Measurements from ENCODE around the gene KCNN4. TPM values are rescaled to one million over a fixed set of nuclear protein-coding genes. Genes with fewer than 3 reads are reported as not detected.
"Not testable (repeated sequence)": the region's sequence is repeated elsewhere in the genome, so short reads cannot be mapped to it uniquely, and the experiment has no call there.

The KCNN4 gene
- total RNA-seq, 1 donor = 7.2 TPM

GRCh38 chr19:43767818-43768217 lies 13.0 kb downstream of the KCNN4 start:
- H3K27ac ChIP-seq (ENCODE audit: low read depth, low read length) = no peak overlapping the region

GRCh38 chr19:43767316-43767715 lies 13.5 kb downstream of the KCNN4 start:
- Histone ChIP-seq H3K4me3 (ENCODE audit: insufficient read depth, low read length) (no peak overlapping the region), H3K27me3 (ENCODE audit: insufficient read depth, low read length) (no peaks in the 10 kb centered on the region), H3K9me3 (ENCODE audit: low read depth, low read length) (no peaks in the 10 kb centered on the region), H3K79me2 (ENCODE audit: insufficient read depth, low read length) (no peaks in the 10 kb centered on the region), H3K4me2 (ENCODE audit: insufficient read depth, low read length) (no peak overlapping the region), H3K4me1 (ENCODE audit: insufficient read depth, low read length) (peaks cover 46% of the 10 kb centered on the region), H3K27ac (ENCODE audit: low read depth, low read length) (no peak overlapping the region), H2AFZ (ENCODE audit: low read length) (no peak overlapping the region), H3K36me3 (ENCODE audit: insufficient read depth, low read length) (peaks cover 8% of the 10 kb centered on the region), H4K20me1 (ENCODE audit: insufficient read depth, low read length) (no peaks in the 10 kb centered on the region)
- TF ChIP-seq CTCF (IDR thresholded peaks at IDR 0.05; ENCODE audit: extremely low read depth, low read depth, low read length) = no peak
- peak; percentile 79 for DNase-seq (ENCODE audit: insufficient read length, low spot score, missing footprints)

More at GRCh38 chr19:43767818-43768217, 13.0 kb downstream of the KCNN4 start:
- no peak overlapping the region for H2AFZ ChIP-seq (ENCODE audit: low read length)
- H4K20me1 ChIP-seq (ENCODE audit: insufficient read depth, low read length) = no peaks in the 10 kb centered on the region
- no peak for TF ChIP-seq CTCF (IDR thresholded peaks at IDR 0.05; ENCODE audit: extremely low read depth, low read depth, low read length)
- peaks cover 44% of the 10 kb centered on the region for H3K4me1 ChIP-seq (ENCODE audit: insufficient read depth, low read length)
- no peaks in the 10 kb centered on the region for H3K27me3 ChIP-seq (ENCODE audit: insufficient read depth, low read length)
- peaks cover 8% of the 10 kb centered on the region for H3K36me3 ChIP-seq (ENCODE audit: insufficient read depth, low read length)
- peak; percentile 44 for DNase-seq (ENCODE audit: insufficient read length, low spot score, missing footprints)
- no peaks in the 10 kb centered on the region for H3K79me2 ChIP-seq (ENCODE audit: insufficient read depth, low read length)
- no peak overlapping the region for H3K4me3 ChIP-seq (ENCODE audit: insufficient read depth, low read length)
- no peaks in the 10 kb centered on the region for H3K9me3 ChIP-seq (ENCODE audit: low read depth, low read length)
- H3K4me2 ChIP-seq (ENCODE audit: insufficient read depth, low read length) = no peak overlapping the region

- no peak for TF ChIP-seq CTCF (IDR thresholded peaks at IDR 0.05; ENCODE audit: extremely low read depth, low read depth, low read length)
- Histone ChIP-seq H3K79me2 (ENCODE audit: insufficient read depth, low read length) (no peaks in the 10 kb centered on the region), H4K20me1 (ENCODE audit: insufficient read depth, low read length) (no peaks in the 10 kb centered on the region), H3K9me3 (ENCODE audit: low read depth, low read length) (no peaks in the 10 kb centered on the region), H3K4me3 (ENCODE audit: insufficient read depth, low read length) (no peak overlapping the region), H3K36me3 (ENCODE audit: insufficient read depth, low read length) (peaks cover 8% of the 10 kb centered on the region), H3K27ac (ENCODE audit: low read depth, low read length) (no peak overlapping the region), H3K4me2 (ENCODE audit: insufficient read depth, low read length) (no peak overlapping the region), H3K27me3 (ENCODE audit: insufficient read depth, low read length) (no peaks in the 10 kb centered on the region), H2AFZ (ENCODE audit: low read length) (no peak overlapping the region), H3K4me1 (ENCODE audit: insufficient read depth, low read length) (peaks cover 46% of the 10 kb centered on the region)
- DNase-seq (ENCODE audit: insufficient read length, low spot score, missing footprints) = no peak
These were observed 14.1 kb downstream of the KCNN4 start for GRCh38 chr19:43766755-43767043.

- H4K20me1 ChIP-seq (ENCODE audit: insufficient read depth, low read length) = no peaks in the 10 kb centered on the region
- no peaks in the 10 kb centered on the region for H3K36me3 ChIP-seq (ENCODE audit: insufficient read depth, low read length)
- TF ChIP-seq CTCF (IDR thresholded peaks at IDR 0.05; ENCODE audit: extremely low read depth, low read depth, low read length) = no peak
- no peaks in the 10 kb centered on the region for H3K27me3 ChIP-seq (ENCODE audit: insufficient read depth, low read length)
- DNase-seq (ENCODE audit: insufficient read length, low spot score, missing footprints) = peak; percentile 98
- no peaks in the 10 kb centered on the region for H3K9me3 ChIP-seq (ENCODE audit: low read depth, low read length)
- peak overlapping the region; percentile 89 for H3K27ac ChIP-seq (ENCODE audit: low read depth, low read length)
- peak overlapping the region; percentile 52 for H3K4me2 ChIP-seq (ENCODE audit: insufficient read depth, low read length)
- peaks cover 55% of the 10 kb centered on the region for H3K4me1 ChIP-seq (ENCODE audit: insufficient read depth, low read length)
- peak overlapping the region; percentile 9 for H3K4me3 ChIP-seq (ENCODE audit: insufficient read depth, low read length)
- peak overlapping the region; percentile 75 for H2AFZ ChIP-seq (ENCODE audit: low read length)
- no peaks in the 10 kb centered on the region for H3K79me2 ChIP-seq (ENCODE audit: insufficient read depth, low read length)
These were observed 15.5 kb downstream of the KCNN4 start for GRCh38 chr19:43765109-43765876.

GRCh38 chr19:43764684-43765083 lies 16.1 kb downstream of the KCNN4 start:
- Histone ChIP-seq H3K4me2 (ENCODE audit: insufficient read depth, low read length) (peak overlapping the region; percentile 52), H3K4me3 (ENCODE audit: insufficient read depth, low read length) (peak overlapping the region; percentile 9), H3K4me1 (ENCODE audit: insufficient read depth, low read length) (peaks cover 59% of the 10 kb centered on the region), H3K27ac (ENCODE audit: low read depth, low read length) (peak overlapping the region; percentile 89)
- not testable (repeated sequence) for H3K27me3 ChIP-seq (ENCODE audit: insufficient read depth, low read length); H3K36me3 ChIP-seq (ENCODE audit: insufficient read depth, low read length); DNase-seq (ENCODE audit: insufficient read length, low spot score, missing footprints); H2AFZ ChIP-seq (ENCODE audit: low read length); H3K9me3 ChIP-seq (ENCODE audit: low read depth, low read length); H4K20me1 ChIP-seq (ENCODE audit: insufficient read depth, low read length); H3K79me2 ChIP-seq (ENCODE audit: insufficient read depth, low read length)

All from osteoblast (primary cell).